ENCODE results near the gene TLR10. TPM values are rescaled to one million over a fixed set of nuclear protein-coding genes. Genes with fewer than 3 reads are reported as not detected.
A peak's percentile ranks its signal among the peaks of the same experiment; 100 is the strongest.
"Not testable (repeated sequence)": the region's sequence is repeated elsewhere in the genome, so short reads cannot be mapped to it uniquely, and the experiment has no call there.

Gene TLR10
- total RNA-seq, 2 experiments from 2014 or later = 0.40 to 0.53 TPM

DNA sequence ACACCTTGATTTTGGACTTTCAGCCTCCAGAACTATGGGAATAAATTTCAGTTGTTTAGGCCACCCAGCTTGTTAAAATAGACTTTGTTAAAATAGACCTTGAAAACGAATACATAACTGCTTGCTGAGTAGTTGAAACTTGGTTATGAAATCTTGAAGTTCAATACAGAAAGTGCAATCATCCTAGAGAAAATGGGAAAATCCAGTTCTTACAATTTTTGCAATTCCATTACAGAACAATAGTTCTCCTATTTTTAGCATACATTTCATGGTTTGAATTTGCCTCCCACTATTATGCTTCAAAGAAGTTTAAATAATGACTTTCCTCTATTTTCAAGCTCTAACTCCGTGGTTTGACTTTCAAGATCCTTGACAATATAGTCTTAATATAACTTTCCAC lies 11.3 kb upstream of the TLR10 start:
- Mint-ChIP-seq H3K4me1 (peaks cover 14% of the 10 kb centered on the region), H3K36me3 (ENCODE audit: low read depth) (peaks cover 65% of the 10 kb centered on the region), H3K9me3 (peaks cover 19% of the 10 kb centered on the region), H3K27me3 (no peaks in the 10 kb centered on the region), H3K4me3 (no peak overlapping the region), H3K27ac (no peak overlapping the region)
- no peak for DNase-seq
- ChIA-PET POLR2A (interaction anchor here (0.9 kb wide), 1 partner anchor 42 kb away, joined by 3 read pairs; no protein-coding TSS in a partner anchor), CTCF (interaction anchor here (1.5 to 4.3 kb wide), 3 partner anchors 10 to 35 kb away, joined by 7 to 18 read pairs (median 11); partner anchors contain the start of genes TLR1 and TLR10)

DNA sequence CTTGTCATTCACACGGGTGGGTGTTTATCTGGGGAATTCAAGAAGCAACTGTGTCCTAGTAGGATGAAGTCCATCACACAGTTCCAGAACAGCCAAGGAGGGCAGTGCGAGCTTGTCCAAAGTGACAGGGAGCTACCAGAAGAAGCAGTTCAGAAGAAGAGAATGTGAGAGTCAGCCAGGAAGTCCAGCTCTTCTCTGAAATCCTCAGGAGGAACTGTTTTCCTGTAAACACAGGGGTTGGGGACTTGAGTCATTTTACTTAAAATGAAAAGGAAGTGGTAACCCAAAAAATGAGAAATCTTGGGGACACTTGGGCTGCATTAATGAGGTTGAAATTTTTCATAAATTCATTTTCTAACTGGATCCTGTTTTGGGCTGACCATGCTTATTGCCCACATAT lies 8.2 kb upstream of the TLR10 start:
- no peak overlapping the region for H3K4me3 Mint-ChIP-seq
- peaks cover 14% of the 10 kb centered on the region for H3K4me1 Mint-ChIP-seq
- no peak for DNase-seq
- peaks cover 37% of the 10 kb centered on the region for H3K36me3 Mint-ChIP-seq (ENCODE audit: low read depth)
- peak overlapping the region; percentile 43 for H3K27ac Mint-ChIP-seq
- H3K9me3 Mint-ChIP-seq = peaks cover 10% of the 10 kb centered on the region
- POLR2A ChIA-PET = interaction anchor here (1.0 to 2.6 kb wide), 2 partner anchors 13 to 630 kb away, joined by 4 to 10 read pairs; partner anchors contain the start of gene TLR1
- H3K27me3 Mint-ChIP-seq = no peaks in the 10 kb centered on the region
- CTCF ChIA-PET = interaction anchor here (1.2 to 2.3 kb wide), 3 partner anchors 8 to 69 kb away, joined by 3 to 9 read pairs (median 6); partner anchors contain the start of gene TLR10

DNA sequence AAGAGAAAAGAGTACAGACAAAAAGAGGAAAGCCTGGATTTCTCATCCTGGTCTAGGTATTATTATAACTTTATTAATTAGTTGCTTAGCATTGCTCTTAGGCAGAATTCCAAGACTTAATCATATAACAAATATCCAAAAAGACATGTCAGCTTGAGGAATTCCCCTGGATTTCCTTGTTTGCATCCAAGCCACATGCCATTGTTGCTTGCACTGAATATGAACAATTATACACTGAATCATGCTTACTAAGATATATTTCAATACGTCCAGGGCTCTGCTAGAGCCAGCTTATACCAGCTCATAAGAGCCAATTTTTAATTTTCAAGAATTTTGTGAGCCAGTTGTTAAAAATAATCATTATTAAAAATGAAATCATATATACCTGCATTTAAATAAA lies 5.5 kb upstream of the TLR10 start:
- peaks cover 14% of the 10 kb centered on the region for H3K4me1 Mint-ChIP-seq
- POLR2A ChIA-PET = interaction anchor here (0.6 kb wide), 1 partner anchor 88 kb away, joined by 3 read pairs; no protein-coding TSS in a partner anchor
- CTCF ChIA-PET = interaction anchor here (0.7 to 1.8 kb wide), 4 partner anchors 8 to 68 kb away, joined by 3 to 5 read pairs (median 4); partner anchors contain the start of gene TLR6
- H3K27ac Mint-ChIP-seq = no peak overlapping the region
- H3K4me3 Mint-ChIP-seq = no peak overlapping the region
- H3K27me3 Mint-ChIP-seq = peaks cover 3% of the 10 kb centered on the region
- no peak for DNase-seq
- peaks cover 5% of the 10 kb centered on the region for H3K9me3 Mint-ChIP-seq
- peaks cover 21% of the 10 kb centered on the region for H3K36me3 Mint-ChIP-seq (ENCODE audit: low read depth)

DNA sequence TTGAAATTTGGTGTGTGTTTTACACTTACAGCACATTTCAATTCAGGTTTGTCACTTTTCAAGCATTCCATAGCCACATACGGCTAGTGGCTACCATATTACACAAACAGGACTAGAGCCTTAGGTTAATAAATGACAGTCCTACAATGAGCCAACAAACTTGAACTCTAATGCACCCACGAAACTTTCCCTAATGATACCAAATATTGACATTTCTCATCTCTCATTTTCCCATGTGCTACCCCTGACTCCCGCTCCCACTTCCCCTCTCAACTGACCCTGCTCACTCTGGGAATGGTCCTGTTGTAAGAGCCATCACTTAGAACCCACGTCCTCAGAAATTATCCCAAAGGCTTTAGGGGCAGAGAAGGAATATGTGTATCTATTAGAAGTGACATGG lies 4.9 kb upstream of the TLR10 start:
- Mint-ChIP-seq H3K27ac (no peak overlapping the region), H3K27me3 (peaks cover 5% of the 10 kb centered on the region), H3K9me3 (peaks cover 5% of the 10 kb centered on the region), H3K36me3 (ENCODE audit: low read depth) (peaks cover 21% of the 10 kb centered on the region), H3K4me1 (peaks cover 16% of the 10 kb centered on the region), H3K4me3 (no peak overlapping the region)
- CTCF ChIA-PET = no interaction called here
- POLR2A ChIA-PET = no interaction called here
- no peak for DNase-seq

DNA sequence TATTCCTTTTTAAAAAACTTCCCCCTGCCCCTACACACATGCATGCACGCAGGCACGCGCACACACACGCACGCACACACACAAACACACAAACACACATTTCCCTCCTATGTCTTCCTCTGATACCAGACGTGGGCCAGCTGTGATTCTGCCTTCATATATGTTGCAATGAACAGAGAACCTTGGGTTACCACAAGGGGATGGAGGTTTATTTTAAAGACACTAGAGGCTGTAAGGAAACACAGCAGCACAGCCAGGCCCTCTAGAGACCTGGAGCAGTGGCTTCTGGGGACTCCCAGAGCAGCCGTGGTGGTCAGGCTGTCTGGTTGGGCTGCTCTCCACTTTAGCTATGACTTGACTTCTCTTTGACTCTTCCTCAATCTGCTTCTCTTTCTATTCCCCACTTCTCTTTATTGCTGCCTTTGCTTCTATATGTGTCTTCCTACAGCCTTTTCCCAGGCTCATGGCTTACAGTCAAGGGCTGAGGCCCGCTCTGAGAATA lies 3.2 kb upstream of the TLR10 start:
- ChIA-PET CTCF (interaction anchor here (1.1 to 1.9 kb wide), 3 partner anchors 18 to 75 kb away, joined by 4 to 6 read pairs (median 6); partner anchors contain the start of gene TLR1), POLR2A (interaction anchor here (1.2 kb wide), 2 partner anchors 18 to 20 kb away, joined by 3 read pairs; partner anchors contain the start of gene TLR1)
- Mint-ChIP-seq H3K27ac (no peak overlapping the region), H3K9me3 (peaks cover 5% of the 10 kb centered on the region), H3K4me3 (no peak overlapping the region), H3K36me3 (ENCODE audit: low read depth) (peaks cover 13% of the 10 kb centered on the region), H3K4me1 (peaks cover 7% of the 10 kb centered on the region), H3K27me3 (peaks cover 6% of the 10 kb centered on the region)
- DNase-seq = no peak

DNA sequence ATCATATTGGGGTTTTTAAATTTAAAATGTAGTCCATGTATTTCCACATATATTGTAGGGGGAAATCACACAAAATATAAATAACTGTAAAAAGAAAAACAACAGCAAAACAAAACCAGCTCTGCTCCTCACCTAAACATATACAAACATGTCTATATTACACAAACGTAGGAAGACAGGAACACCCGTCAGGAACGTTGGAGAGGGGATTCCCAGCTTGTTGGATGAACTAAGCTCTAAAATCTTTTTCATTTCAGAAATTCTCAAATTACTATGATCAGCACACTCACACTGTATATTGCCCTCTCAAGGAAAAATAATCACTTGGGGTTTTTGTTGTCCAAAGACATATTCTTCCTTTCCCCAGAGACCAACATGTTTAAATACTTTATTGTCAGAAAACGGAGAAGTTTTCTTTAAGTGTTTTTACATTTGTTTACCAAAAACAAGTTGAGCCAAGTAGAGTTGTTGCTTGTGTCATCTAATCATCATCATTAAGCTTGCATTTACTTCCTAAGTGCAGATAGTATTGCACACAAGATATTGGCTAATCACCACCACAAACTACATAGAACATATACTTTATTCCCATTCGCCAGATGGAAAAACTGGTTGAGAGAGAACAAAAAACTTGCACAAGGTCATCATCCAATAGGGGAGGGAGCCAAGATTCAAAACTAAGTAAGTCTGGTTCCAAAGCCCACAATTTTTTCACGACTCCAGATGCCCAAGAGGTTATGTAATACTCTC lies 2.4 kb upstream of the TLR10 start:
- ChIA-PET CTCF (interaction anchor here (1.8 to 1.9 kb wide), 2 partner anchors 19 to 75 kb away, joined by 4 to 6 read pairs; no protein-coding TSS in a partner anchor), POLR2A (interaction anchor here (1.0 to 1.2 kb wide), 3 partner anchors 19 to 69 kb away, joined by 3 read pairs; partner anchors contain the start of gene TLR1)
- Mint-ChIP-seq H3K4me1 (peaks cover 2% of the 10 kb centered on the region), H3K27me3 (peaks cover 6% of the 10 kb centered on the region), H3K36me3 (ENCODE audit: low read depth) (peaks cover 8% of the 10 kb centered on the region), H3K27ac (no peak overlapping the region), H3K4me3 (no peak overlapping the region), H3K9me3 (peaks cover 5% of the 10 kb centered on the region)
- no peak for DNase-seq

DNA sequence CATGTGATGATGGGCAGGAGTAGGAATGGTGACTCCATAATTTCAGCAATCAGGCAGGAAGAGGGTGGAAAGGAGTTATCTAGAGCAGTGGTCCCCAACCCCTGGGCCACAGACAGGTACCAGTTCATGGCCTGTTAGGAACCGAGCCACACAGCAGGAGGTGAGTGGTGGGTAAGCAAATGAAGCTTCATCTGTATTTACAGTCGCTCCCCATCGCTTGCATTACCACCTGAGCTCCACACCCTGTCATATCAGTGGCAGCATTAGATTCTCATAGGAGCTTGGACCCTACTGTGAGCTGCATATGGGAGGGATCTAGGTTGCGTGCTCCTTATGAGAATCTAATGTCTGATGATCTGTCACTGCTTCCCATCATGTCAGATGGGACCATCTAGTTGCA lies 1.4 kb upstream of the TLR10 start:
- H3K4me1 Mint-ChIP-seq = peaks cover 2% of the 10 kb centered on the region
- no peak overlapping the region for H3K4me3 Mint-ChIP-seq
- DNase-seq = no peak
- POLR2A ChIA-PET = no interaction called here
- CTCF ChIA-PET = interaction anchor here (1.0 to 2.0 kb wide), 5 partner anchors 15 to 77 kb away, joined by 4 to 6 read pairs (median 4); no protein-coding TSS in a partner anchor
- H3K9me3 Mint-ChIP-seq = no peaks in the 10 kb centered on the region
- no peak overlapping the region for H3K27ac Mint-ChIP-seq
- H3K36me3 Mint-ChIP-seq (ENCODE audit: low read depth) = no peaks in the 10 kb centered on the region
- peaks cover 6% of the 10 kb centered on the region for H3K27me3 Mint-ChIP-seq

DNA sequence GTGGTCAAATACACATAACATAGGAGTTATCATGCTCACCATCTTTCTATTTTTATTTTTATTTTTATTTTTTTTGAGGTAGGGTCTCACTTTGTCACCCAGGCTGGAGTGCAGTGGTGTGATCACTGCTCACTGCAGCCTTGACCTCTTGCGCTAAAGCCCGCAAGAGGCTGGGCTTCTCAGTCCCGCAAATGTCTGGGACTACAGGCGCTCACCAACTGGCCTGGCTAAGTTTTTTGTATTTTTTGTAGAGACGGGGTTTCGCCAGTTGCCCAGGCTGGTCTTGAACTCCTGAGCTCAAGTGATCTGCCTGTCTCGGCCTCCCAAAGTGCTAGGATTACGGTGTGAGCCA lies 295 bp upstream of the TLR10 start:
- Mint-ChIP-seq H3K36me3 (ENCODE audit: low read depth) (no peaks in the 10 kb centered on the region), H3K9me3 (no peaks in the 10 kb centered on the region), H3K4me3 (no peak overlapping the region), H3K27me3 (peaks cover 6% of the 10 kb centered on the region), H3K4me1 (peaks cover 2% of the 10 kb centered on the region), H3K27ac (no peak overlapping the region)
- ChIA-PET POLR2A (interaction anchor here (1.8 kb wide), 1 partner anchor 21 kb away, joined by 8 read pairs; the partner anchor contains the start of gene TLR1), CTCF (interaction anchor here (0.8 to 4.1 kb wide), 20 partner anchors 8 to 603 kb away, joined by 3 to 74 read pairs (median 6); partner anchors contain the start of genes TLR1 and TLR6)
- DNase-seq = no peak

DNA sequence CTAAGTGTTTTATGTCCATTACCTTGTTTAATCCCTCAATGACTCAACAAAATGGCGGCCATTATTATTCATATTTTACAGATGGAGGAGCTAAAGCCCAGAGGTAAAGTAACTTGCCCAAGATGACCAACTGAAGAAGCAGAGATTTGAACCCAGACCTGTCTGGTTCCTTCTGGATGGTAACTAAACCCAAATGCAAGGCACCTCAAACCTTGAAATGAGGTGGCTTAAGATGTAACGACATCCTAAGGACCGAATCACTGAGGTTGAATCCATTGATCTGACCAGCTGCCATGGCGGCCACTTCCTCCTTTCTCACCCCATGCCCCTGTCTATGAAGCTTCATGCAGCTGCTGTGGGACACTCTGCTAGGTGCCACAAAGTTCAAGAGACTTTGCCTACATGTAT lies 932 bp downstream of the TLR10 start:
- H3K27ac Mint-ChIP-seq = no peak overlapping the region
- H3K4me1 Mint-ChIP-seq = peaks cover 2% of the 10 kb centered on the region
- ChIA-PET CTCF (interaction anchor here (0.8 to 4.1 kb wide), 16 partner anchors 12 to 602 kb away, joined by 3 to 74 read pairs (median 6); partner anchors contain the start of gene TLR1), POLR2A (interaction anchor here (1.2 to 1.8 kb wide), 2 partner anchors 22 kb away, joined by 3 to 8 read pairs; partner anchors contain the start of gene TLR1)
- DNase-seq = no peak
- no peaks in the 10 kb centered on the region for H3K9me3 Mint-ChIP-seq
- H3K36me3 Mint-ChIP-seq (ENCODE audit: low read depth) = no peaks in the 10 kb centered on the region
- H3K27me3 Mint-ChIP-seq = peaks cover 6% of the 10 kb centered on the region
- no peak overlapping the region for H3K4me3 Mint-ChIP-seq

DNA sequence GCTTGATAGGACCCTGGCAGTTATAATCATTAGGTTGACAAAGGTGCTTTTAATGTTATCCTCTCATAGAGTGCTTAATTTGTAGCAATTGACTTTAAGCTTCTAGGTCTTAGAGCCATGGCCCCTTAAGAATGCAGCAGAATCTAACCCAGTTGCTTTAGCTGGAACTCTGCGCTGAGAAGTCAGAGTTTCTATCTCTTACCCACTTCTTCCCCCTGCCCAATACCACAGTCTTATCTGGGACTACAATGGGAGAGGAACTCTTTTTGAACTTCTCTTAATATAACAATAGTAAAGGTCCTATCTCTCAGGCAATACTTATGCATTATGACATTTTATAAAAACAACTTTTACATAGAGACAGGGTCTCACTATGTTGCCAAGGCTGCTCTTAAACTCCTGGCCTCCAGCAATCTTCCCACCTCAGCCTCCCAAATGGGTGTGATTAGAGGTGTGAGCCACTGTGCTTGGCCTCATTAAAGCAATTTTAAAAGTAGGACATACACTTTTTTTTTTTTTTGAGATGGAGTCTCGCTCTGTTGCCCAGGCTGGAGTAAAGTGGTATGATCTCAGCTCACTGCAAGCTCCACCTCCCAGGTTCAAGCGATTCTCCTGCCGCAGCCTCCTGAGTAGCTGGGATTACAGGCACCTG lies 1.8 kb downstream of the TLR10 start:
- peaks cover 2% of the 10 kb centered on the region for H3K4me1 Mint-ChIP-seq
- CTCF ChIA-PET = interaction anchor here (0.8 to 4.1 kb wide), 6 partner anchors 8 to 601 kb away, joined by 3 to 74 read pairs (median 11); partner anchors contain the start of gene TLR1
- no peaks in the 10 kb centered on the region for H3K36me3 Mint-ChIP-seq (ENCODE audit: low read depth)
- H3K4me3 Mint-ChIP-seq = no peak overlapping the region
- POLR2A ChIA-PET = interaction anchor here (1.2 to 1.8 kb wide), 2 partner anchors 21 to 23 kb away, joined by 3 to 8 read pairs; partner anchors contain the start of gene TLR1
- peaks cover 6% of the 10 kb centered on the region for H3K27me3 Mint-ChIP-seq
- H3K9me3 Mint-ChIP-seq = no peaks in the 10 kb centered on the region
- DNase-seq = no peak
- no peak overlapping the region for H3K27ac Mint-ChIP-seq

DNA sequence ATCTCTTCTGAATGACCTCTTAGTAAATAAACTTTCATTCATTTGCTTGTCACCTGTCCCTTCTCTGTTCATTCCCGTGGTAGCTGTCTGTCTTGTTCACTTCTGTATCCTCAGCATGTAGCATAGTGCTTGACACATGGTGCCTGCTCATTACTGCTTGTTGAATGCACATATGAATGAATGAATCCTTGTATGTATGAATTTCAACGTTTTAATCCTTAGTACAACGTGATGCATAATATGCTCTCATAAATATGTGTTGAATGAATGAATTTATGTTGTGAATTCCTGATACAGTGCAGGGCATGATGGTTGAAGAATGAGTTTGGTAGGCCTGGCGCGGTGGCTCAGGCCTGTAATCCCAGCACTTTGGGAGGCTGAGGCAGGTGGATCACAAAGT lies 3.0 kb downstream of the TLR10 start:
- Mint-ChIP-seq H3K27ac (no peak overlapping the region), H3K27me3 (peaks cover 8% of the 10 kb centered on the region), H3K36me3 (ENCODE audit: low read depth) (no peaks in the 10 kb centered on the region), H3K9me3 (no peaks in the 10 kb centered on the region), H3K4me3 (no peak overlapping the region), H3K4me1 (peaks cover 2% of the 10 kb centered on the region)
- no peak for DNase-seq
- ChIA-PET CTCF (interaction anchor here (4.1 kb wide), 1 partner anchor 19 kb away, joined by 74 read pairs; no protein-coding TSS in a partner anchor), POLR2A (no interaction called here)

DNA sequence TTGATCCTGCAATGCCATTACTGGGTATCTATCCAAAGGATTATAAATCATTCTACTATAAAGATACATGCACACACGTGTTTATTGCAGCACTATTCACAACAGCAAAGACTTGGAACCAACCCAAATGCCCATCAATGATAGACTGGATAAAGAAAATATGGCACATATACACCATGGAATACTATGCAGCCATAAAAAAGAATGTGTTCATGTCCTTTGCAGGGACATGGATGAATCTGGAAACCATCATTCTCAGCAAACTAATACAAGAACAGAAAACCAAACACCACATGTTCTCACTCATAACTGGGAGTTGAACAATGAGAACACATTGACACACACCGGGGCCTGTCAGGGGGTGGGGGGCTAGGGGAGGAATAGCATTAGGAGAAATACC lies 4.9 kb downstream of the TLR10 start:
- CTCF ChIA-PET; DNase-seq; POLR2A ChIA-PET; H3K36me3 Mint-ChIP-seq (ENCODE audit: low read depth); H3K27ac Mint-ChIP-seq; H3K4me3 Mint-ChIP-seq; H3K9me3 Mint-ChIP-seq; H3K4me1 Mint-ChIP-seq: not testable (repeated sequence)
- peaks cover 14% of the 10 kb centered on the region for H3K27me3 Mint-ChIP-seq
